Testis (tissue), 2 donors: ENCODE results near the gene DTX3L.

Experiments used
- POLR2A ChIP-seq: fragments of 450-650 bp; IDR thresholded peaks from one replicate; pipeline ENCODE4 v1.6.1; 2017; ENCODE audit warnings: antibody characterized with exemption, mild to moderate bottlenecking, moderate library complexity
- TF ChIP-seq, protein P1 (sequence below), 3 experiments: fragments of 450-650 bp in 2 of 3; fragments of 200-600 bp in 1 of 3; sonication (generic) in 1 of 3; IDR thresholded peaks; one replicate each; pipeline ENCODE4 v1.5.1; 2016 to 2019; ENCODE audit warnings: antibody characterized with exemption in 3 of 3, mild to moderate bottlenecking in 2 of 3, moderate library complexity in 1 of 3

DNA sequence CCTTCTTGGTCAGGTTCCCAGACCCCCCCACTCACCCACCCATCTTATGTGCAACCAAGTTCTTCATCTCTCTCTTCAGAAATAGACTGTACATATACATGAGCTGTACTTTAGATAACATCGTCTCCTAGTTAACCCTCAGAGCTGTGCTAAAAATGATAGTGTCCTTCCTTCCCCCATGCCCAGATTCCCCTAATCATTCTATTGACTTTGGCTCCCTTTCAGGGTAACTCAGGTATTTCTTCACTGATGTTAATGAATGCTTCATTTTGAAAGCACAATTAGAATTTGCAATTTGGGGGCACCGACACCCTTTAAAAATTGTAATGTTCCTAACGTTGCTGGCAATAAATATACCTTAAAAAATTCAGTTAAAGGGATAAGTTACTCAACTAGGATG is 11.0 kb upstream of the DTX3L start:
- TF ChIP-seq, protein P1, sequence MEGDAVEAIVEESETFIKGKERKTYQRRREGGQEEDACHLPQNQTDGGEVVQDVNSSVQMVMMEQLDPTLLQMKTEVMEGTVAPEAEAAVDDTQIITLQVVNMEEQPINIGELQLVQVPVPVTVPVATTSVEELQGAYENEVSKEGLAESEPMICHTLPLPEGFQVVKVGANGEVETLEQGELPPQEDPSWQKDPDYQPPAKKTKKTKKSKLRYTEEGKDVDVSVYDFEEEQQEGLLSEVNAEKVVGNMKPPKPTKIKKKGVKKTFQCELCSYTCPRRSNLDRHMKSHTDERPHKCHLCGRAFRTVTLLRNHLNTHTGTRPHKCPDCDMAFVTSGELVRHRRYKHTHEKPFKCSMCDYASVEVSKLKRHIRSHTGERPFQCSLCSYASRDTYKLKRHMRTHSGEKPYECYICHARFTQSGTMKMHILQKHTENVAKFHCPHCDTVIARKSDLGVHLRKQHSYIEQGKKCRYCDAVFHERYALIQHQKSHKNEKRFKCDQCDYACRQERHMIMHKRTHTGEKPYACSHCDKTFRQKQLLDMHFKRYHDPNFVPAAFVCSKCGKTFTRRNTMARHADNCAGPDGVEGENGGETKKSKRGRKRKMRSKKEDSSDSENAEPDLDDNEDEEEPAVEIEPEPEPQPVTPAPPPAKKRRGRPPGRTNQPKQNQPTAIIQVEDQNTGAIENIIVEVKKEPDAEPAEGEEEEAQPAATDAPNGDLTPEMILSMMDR (IDR thresholded peaks at IDR 0.05), result no peak
- no peak for TF ChIP-seq POLR2A
